ENCODE data around the gene MEGF6.

DNA sequence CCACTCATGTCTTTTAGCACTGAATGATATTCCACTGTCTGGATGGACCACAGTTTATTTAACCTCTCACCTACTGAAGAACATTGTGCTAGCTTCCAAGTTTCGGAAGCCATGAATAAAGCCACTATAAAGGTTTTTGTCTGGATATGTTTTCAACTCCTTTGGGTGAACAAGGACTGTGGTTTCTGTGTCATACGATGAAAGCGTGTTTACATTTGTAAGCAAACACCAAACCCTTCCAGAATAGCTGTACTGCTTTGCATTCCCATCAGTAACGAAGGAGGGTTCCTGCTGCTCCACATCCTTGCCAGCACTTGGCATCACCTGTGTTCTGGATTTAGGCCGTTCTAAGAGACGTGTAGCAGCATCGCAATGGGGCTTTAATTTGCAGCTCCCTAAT, 167.5 kb downstream of the MEGF6 start:
- no peak for TF ChIP-seq TAF1 (IDR thresholded peaks at IDR 0.05; ENCODE audit: borderline replicate concordance, low read depth, low read length)
- no peak for TF ChIP-seq POLR2AphosphoS5 (IDR thresholded peaks at IDR 0.05; ENCODE audit: low read depth, low read length)
- no peak for TF ChIP-seq POLR2A (IDR thresholded peaks at IDR 0.05; ENCODE audit: low read depth, low read length)
